HEK293 (cell line): ENCODE measurements around the gene CRYBG1.

ENCODE experiments used
- ZNF274 ChIP-seq, 2 experiments: fragments of 200-500 bp in 1 of 2; fragments of 450-650 bp in 1 of 2; sonication (Bioruptor generic) in 1 of 2; formaldehyde crosslinking in 1 of 2; IDR thresholded peaks; 2 replicates each; pipeline versions ENCODE4 v1.5.1 to v1.6.1; 2014 to 2016; ENCODE audit warnings: borderline replicate concordance in 1 of 2, inconsistent platforms in 1 of 2, low read length in 1 of 2, missing biosample characterization in 1 of 2, missing genetic modification characterization in 1 of 2
- TF ChIP-seq, protein P1 (sequence below): fragments of 450-650 bp; formaldehyde crosslinking; IDR thresholded peaks from 2 replicates; pipeline ENCODE4 v1.5.1; 2016; ENCODE audit warnings: missing biosample characterization, missing genetic modification characterization, low read depth
- TF ChIP-seq, protein P2 (sequence below): fragments of 450-650 bp; formaldehyde crosslinking; IDR thresholded peaks from 2 replicates; pipeline ENCODE4 v1.5.1; 2016; ENCODE audit warnings: missing biosample characterization, missing genetic modification characterization
- TF ChIP-seq, protein P3 (sequence below): fragments of 450-650 bp; formaldehyde crosslinking; IDR thresholded peaks from 2 replicates; pipeline ENCODE4 v1.5.1; 2016; ENCODE audit warnings: missing biosample characterization, missing genetic modification characterization
- TF ChIP-seq, protein P4 (sequence below): fragments of 450-650 bp; formaldehyde crosslinking; IDR thresholded peaks from 2 replicates; pipeline ENCODE4 v1.5.1; 2016; ENCODE audit warnings: missing biosample characterization, missing genetic modification characterization

DNA sequence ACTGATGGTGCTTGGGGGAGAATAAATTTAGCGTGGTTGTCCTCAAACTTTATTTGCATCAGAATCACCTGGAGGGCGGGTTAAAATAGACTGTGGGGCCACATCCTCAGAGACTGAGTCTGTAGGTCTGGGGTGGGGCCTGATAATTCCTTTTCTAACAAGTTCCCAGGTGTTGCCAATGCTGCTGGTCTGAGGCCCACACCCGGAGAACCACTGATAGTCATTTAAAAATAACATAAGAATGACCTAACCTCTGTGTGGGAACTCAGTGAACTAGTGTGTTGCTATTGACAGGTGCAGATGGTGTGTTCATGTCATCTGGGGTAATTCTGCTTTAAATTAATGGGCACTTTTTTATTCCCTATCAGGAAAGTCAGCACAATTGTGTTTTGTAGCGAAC, 204.0 kb downstream of the CRYBG1 start:
- TF ChIP-seq, protein P1, sequence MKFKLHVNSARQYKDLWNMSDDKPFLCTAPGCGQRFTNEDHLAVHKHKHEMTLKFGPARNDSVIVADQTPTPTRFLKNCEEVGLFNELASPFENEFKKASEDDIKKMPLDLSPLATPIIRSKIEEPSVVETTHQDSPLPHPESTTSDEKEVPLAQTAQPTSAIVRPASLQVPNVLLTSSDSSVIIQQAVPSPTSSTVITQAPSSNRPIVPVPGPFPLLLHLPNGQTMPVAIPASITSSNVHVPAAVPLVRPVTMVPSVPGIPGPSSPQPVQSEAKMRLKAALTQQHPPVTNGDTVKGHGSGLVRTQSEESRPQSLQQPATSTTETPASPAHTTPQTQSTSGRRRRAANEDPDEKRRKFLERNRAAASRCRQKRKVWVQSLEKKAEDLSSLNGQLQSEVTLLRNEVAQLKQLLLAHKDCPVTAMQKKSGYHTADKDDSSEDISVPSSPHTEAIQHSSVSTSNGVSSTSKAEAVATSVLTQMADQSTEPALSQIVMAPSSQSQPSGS = no peak
- TF ChIP-seq ZNF274 (IDR thresholded peaks at IDR 0.05; ENCODE audit: low read length) (no peak), ZNF274 (tag by site-specific recombination; IDR thresholded peaks at IDR 0.05; ENCODE audit: borderline replicate concordance) (no peak)
- TF ChIP-seq, protein P2, sequence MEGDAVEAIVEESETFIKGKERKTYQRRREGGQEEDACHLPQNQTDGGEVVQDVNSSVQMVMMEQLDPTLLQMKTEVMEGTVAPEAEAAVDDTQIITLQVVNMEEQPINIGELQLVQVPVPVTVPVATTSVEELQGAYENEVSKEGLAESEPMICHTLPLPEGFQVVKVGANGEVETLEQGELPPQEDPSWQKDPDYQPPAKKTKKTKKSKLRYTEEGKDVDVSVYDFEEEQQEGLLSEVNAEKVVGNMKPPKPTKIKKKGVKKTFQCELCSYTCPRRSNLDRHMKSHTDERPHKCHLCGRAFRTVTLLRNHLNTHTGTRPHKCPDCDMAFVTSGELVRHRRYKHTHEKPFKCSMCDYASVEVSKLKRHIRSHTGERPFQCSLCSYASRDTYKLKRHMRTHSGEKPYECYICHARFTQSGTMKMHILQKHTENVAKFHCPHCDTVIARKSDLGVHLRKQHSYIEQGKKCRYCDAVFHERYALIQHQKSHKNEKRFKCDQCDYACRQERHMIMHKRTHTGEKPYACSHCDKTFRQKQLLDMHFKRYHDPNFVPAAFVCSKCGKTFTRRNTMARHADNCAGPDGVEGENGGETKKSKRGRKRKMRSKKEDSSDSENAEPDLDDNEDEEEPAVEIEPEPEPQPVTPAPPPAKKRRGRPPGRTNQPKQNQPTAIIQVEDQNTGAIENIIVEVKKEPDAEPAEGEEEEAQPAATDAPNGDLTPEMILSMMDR = no peak
- TF ChIP-seq, protein P3, sequence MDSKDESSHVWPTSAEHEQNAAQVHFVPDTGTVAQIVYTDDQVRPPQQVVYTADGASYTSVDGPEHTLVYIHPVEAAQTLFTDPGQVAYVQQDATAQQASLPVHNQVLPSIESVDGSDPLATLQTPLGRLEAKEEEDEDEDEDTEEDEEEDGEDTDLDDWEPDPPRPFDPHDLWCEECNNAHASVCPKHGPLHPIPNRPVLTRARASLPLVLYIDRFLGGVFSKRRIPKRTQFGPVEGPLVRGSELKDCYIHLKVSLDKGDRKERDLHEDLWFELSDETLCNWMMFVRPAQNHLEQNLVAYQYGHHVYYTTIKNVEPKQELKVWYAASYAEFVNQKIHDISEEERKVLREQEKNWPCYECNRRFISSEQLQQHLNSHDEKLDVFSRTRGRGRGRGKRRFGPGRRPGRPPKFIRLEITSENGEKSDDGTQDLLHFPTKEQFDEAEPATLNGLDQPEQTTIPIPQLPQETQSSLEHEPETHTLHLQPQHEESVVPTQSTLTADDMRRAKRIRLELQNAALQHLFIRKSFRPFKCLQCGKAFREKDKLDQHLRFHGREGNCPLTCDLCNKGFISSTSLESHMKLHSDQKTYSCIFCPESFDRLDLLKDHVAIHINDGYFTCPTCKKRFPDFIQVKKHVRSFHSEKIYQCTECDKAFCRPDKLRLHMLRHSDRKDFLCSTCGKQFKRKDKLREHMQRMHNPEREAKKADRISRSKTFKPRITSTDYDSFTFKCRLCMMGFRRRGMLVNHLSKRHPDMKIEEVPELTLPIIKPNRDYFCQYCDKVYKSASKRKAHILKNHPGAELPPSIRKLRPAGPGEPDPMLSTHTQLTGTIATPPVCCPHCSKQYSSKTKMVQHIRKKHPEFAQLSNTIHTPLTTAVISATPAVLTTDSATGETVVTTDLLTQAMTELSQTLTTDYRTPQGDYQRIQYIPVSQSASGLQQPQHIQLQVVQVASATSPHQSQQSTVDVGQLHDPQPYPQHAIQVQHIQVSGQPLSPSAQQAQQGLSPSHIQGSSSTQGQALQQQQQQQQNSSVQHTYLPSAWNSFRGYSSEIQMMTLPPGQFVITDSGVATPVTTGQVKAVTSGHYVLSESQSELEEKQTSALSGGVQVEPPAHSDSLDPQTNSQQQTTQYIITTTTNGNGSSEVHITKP (tag by site-specific recombination) = no peak
- TF ChIP-seq, protein P4, sequence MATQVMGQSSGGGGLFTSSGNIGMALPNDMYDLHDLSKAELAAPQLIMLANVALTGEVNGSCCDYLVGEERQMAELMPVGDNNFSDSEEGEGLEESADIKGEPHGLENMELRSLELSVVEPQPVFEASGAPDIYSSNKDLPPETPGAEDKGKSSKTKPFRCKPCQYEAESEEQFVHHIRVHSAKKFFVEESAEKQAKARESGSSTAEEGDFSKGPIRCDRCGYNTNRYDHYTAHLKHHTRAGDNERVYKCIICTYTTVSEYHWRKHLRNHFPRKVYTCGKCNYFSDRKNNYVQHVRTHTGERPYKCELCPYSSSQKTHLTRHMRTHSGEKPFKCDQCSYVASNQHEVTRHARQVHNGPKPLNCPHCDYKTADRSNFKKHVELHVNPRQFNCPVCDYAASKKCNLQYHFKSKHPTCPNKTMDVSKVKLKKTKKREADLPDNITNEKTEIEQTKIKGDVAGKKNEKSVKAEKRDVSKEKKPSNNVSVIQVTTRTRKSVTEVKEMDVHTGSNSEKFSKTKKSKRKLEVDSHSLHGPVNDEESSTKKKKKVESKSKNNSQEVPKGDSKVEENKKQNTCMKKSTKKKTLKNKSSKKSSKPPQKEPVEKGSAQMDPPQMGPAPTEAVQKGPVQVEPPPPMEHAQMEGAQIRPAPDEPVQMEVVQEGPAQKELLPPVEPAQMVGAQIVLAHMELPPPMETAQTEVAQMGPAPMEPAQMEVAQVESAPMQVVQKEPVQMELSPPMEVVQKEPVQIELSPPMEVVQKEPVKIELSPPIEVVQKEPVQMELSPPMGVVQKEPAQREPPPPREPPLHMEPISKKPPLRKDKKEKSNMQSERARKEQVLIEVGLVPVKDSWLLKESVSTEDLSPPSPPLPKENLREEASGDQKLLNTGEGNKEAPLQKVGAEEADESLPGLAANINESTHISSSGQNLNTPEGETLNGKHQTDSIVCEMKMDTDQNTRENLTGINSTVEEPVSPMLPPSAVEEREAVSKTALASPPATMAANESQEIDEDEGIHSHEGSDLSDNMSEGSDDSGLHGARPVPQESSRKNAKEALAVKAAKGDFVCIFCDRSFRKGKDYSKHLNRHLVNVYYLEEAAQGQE (tag by site-specific recombination) = no peak
